HCT116 (cell line): Measurements from ENCODE around the gene SLC22A12. TPM values are rescaled to one million over a fixed set of nuclear protein-coding genes. Genes with fewer than 3 reads are reported as not detected.

Experiments used
- ATAC-seq: fragments of 200-7000 bp; cut with Tn5 transposase; 2 replicates; pipeline ENCODE4 v1.9.1; 2020; ENCODE audit warnings: mild to moderate bottlenecking, moderate library complexity
- BruUV-seq: library from RNA; stranded (reverse); fragments of 400-500 nt; replicated peaks from 2 replicates; lab custom pipeline; 2021; lab: Mats Ljungman, UMichigan
- CTCF ChIA-PET: fragments of 300-600 bp; sonication (Branson Sonifier 250); formaldehyde crosslinking; loops from one replicate; lab custom pipeline; 2021; ENCODE audit warnings: antibody characterized with exemption; lab: Charles Lee
- POLR2A ChIA-PET: fragments of 300-600, 350-600 bp; sonication (Branson Sonifier 250); formaldehyde crosslinking; loops from one replicate; lab custom pipeline; 2021; ENCODE audit warnings: antibody characterized with exemption; lab: Charles Lee
- RAD21 ChIA-PET, 2 experiments: fragments of 300-600 bp; sonication (Branson Sonifier 250); formaldehyde crosslinking; loops; one replicate each; lab custom pipeline; 2023; ENCODE audit warnings: low total read pairs in 2 of 2; ENCODE audit not compliant: uncharacterized antibody in 2 of 2, unreplicated experiment in 2 of 2, low non-redundant PET in 1 of 2; lab: Charles Lee
- DNase-seq: peaks from one replicate; pipeline ENCODE4 v3.0.0-alpha.2; 2010; ENCODE audit warnings: low read depth, low spot score
- H2AFZ ChIP-seq: fragments of 200-600 bp; shearing (Covaris generic), sonication (generic); 2 replicates; pipeline ENCODE4 v1.6.1; 2017; ENCODE audit warnings: low read depth, mixed run types, mixed read lengths, antibody characterized with exemption, low read length; ENCODE audit not compliant: poor library complexity, severe bottlenecking
- H3K27ac ChIP-seq: 2 replicates; pipeline ENCODE4 v1.5.1; 2012; ENCODE audit warnings: low read depth, low read length
- H3K27me3 ChIP-seq: fragments of 200-600 bp; sonication (generic); 2 replicates; pipeline ENCODE4 v1.6.1; 2016; ENCODE audit warnings: mixed run types, low read length, mixed read lengths; ENCODE audit not compliant: insufficient read depth
- H3K36me3 ChIP-seq, 2 experiments: fragments of 200-500 bp in 1 of 2; fragments of 200-600 bp in 1 of 2; sonication (Bioruptor generic) in 1 of 2; sonication (generic) in 1 of 2; 2 replicates each; pipeline versions ENCODE4 v1.5.1 to v1.6.1; 2014 to 2016; ENCODE audit warnings: low read length in 2 of 2, inconsistent platforms in 1 of 2, mixed read lengths in 1 of 2, mixed run types in 1 of 2; ENCODE audit not compliant: insufficient read depth in 2 of 2, control insufficient read depth in 1 of 2
- H3K4me1 ChIP-seq, 2 experiments: fragments of 200-600 bp in 1 of 2; sonication (generic) in 1 of 2; 2 replicates each; pipeline versions ENCODE4 v1.5.1 to v1.6.1; 2012 to 2017; ENCODE audit warnings: low read length in 2 of 2, inconsistent platforms in 1 of 2, mild to moderate bottlenecking in 1 of 2, mixed read lengths in 1 of 2, mixed run types in 1 of 2, moderate library complexity in 1 of 2; ENCODE audit not compliant: insufficient read depth in 2 of 2, control insufficient read depth in 1 of 2
- H3K4me2 ChIP-seq: fragments of 200-600 bp; sonication (generic); 2 replicates; pipeline ENCODE4 v1.6.1; 2017; ENCODE audit warnings: mixed run types, low read length, mixed read lengths
- H3K4me3 ChIP-seq, 2 experiments: fragments of 200-600 bp in 1 of 2; sonication (generic) in 1 of 2; replicated peaks in 1 of 2; 2 replicates each; pipeline ENCODE4 v1.5.1; 2011 to 2016; ENCODE audit warnings: low read length in 2 of 2, control low read depth in 1 of 2, low read depth in 1 of 2, mild to moderate bottlenecking in 1 of 2, mixed read lengths in 1 of 2, mixed run types in 1 of 2
- H3K79me2 ChIP-seq: fragments of 200-600 bp; sonication (generic); 2 replicates; pipeline ENCODE4 v1.6.1; 2017; ENCODE audit warnings: mild to moderate bottlenecking, mixed run types, low read length, moderate library complexity, mixed read lengths; ENCODE audit not compliant: insufficient read depth
- H3K9ac ChIP-seq: fragments of 200-600 bp; sonication (generic); 2 replicates; pipeline ENCODE4 v1.6.1; 2016; ENCODE audit warnings: low read length, mixed read lengths
- H3K9me2 ChIP-seq: fragments of 200-600 bp; sonication (generic), shearing (Covaris generic); 2 replicates; pipeline ENCODE4 v1.6.1; 2017; ENCODE audit warnings: mixed run types, mild to moderate bottlenecking, moderate library complexity; ENCODE audit not compliant: insufficient read depth
- H3K9me3 ChIP-seq, 2 experiments: fragments of 200-500 bp in 1 of 2; fragments of 200-600 bp in 1 of 2; sonication (Bioruptor generic) in 1 of 2; sonication (generic) in 1 of 2; 2 replicates each; pipeline ENCODE4 v1.6.1; 2014 to 2017; ENCODE audit warnings: low read length in 2 of 2, mixed read lengths in 2 of 2, inconsistent platforms in 1 of 2, low read depth in 1 of 2, mild to moderate bottlenecking in 1 of 2, mixed run types in 1 of 2, moderate library complexity in 1 of 2; ENCODE audit not compliant: control insufficient read depth in 1 of 2, insufficient read depth in 1 of 2
- H4K20me1 ChIP-seq: fragments of 200-600 bp; sonication (generic), shearing (Covaris generic); 2 replicates; pipeline ENCODE4 v1.6.1; 2017; ENCODE audit warnings: mixed run types, mild to moderate bottlenecking, moderate library complexity; ENCODE audit not compliant: insufficient read depth
- CBX3 ChIP-seq: IDR thresholded peaks from 2 replicates; pipeline ENCODE4 v1.6.1; 2012; ENCODE audit warnings: low read depth
- ELF1 ChIP-seq: IDR thresholded peaks from 2 replicates; pipeline ENCODE4 v1.6.1; 2012; ENCODE audit warnings: low read depth, borderline replicate concordance
- FOSL1 ChIP-seq: IDR thresholded peaks from 2 replicates; pipeline ENCODE4 v1.6.1; 2012; ENCODE audit warnings: low read depth
- JUND ChIP-seq: IDR thresholded peaks from 2 replicates; pipeline ENCODE4 v1.6.1; 2012
- MAX ChIP-seq: IDR thresholded peaks from 2 replicates; pipeline ENCODE4 v1.6.1; 2012
- POLR2A ChIP-seq: IDR thresholded peaks from 2 replicates; pipeline ENCODE4 v1.7.0; 2011; ENCODE audit warnings: borderline replicate concordance; ENCODE audit not compliant: insufficient read depth, insufficient read length; ENCODE audit errors: extremely low read depth
- POLR2AphosphoS5 ChIP-seq: IDR thresholded peaks from 2 replicates; pipeline ENCODE4 v1.6.1; 2011; ENCODE audit warnings: mild to moderate bottlenecking, low read depth, low read length, moderate library complexity
- SIN3A ChIP-seq: IDR thresholded peaks from 2 replicates; pipeline ENCODE4 v1.6.1; 2012; ENCODE audit warnings: low read depth
- SP1 ChIP-seq: IDR thresholded peaks from 2 replicates; pipeline ENCODE4 v1.6.1; 2012; ENCODE audit warnings: low read depth
- SRF ChIP-seq: IDR thresholded peaks from 2 replicates; pipeline ENCODE4 v1.6.1; 2012; ENCODE audit warnings: low read depth
- TCF7L2 ChIP-seq: IDR thresholded peaks from 2 replicates; pipeline ENCODE4 v1.7.0; 2011; ENCODE audit warnings: borderline replicate concordance, inconsistent platforms; ENCODE audit not compliant: insufficient read depth, insufficient read length; ENCODE audit errors: extremely low read depth
- YY1 ChIP-seq: IDR thresholded peaks from 2 replicates; pipeline ENCODE4 v1.6.1; 2011; ENCODE audit warnings: low read length, low read depth, moderate library complexity, mild to moderate bottlenecking; ENCODE audit not compliant: insufficient replicate concordance; ENCODE audit errors: extremely low read depth
- ZBTB33 ChIP-seq: IDR thresholded peaks from 2 replicates; pipeline ENCODE4 v1.6.1; 2011; ENCODE audit warnings: mild to moderate bottlenecking, low read length, moderate library complexity; ENCODE audit not compliant: insufficient replicate concordance; ENCODE audit errors: extremely low read depth
- ZFX ChIP-seq: fragments of 450-650 bp; IDR thresholded peaks from 2 replicates; pipeline ENCODE4 v1.6.1; 2017
- intact Hi-C: fragments of 100-400 bp; cut with micrococcal nuclease; formaldehyde crosslinking; loops from 2 replicates; pipeline ENCODE4 v1.10.0; 2022
- total RNA-seq: library from RNA; stranded (reverse); gene quantifications from one replicate; pipeline ENCODE4 v1.2.1, GENCODE V29; 2021; ENCODE audit not compliant: unreplicated experiment

The SLC22A12 gene
- total RNA-seq, 1 experiment from 2014 or later = not detected

- TF ChIP-seq ZFX = 0 out of 2 replicates have a peak, but pooled peaks have one; percentile 13
- no peak for TF ChIP-seq YY1
- BruUV-seq = no TSS peak
- H3K27me3 ChIP-seq = no peaks in the 10 kb centered on the region
- H3K9me2 ChIP-seq = no peaks in the 10 kb centered on the region
- ATAC-seq = peak; percentile 3; the same call in 1 of the 2 replicates
- no peak overlapping the region for H3K9ac ChIP-seq
- H4K20me1 ChIP-seq = no peaks in the 10 kb centered on the region
- H3K9me3 ChIP-seq = no peaks in the 10 kb centered on the region
- no peaks in the 10 kb centered on the region for H3K36me3 ChIP-seq
- peak overlapping the region; percentile 81 for H2AFZ ChIP-seq
- peak overlapping the region; percentile 65 for H3K4me2 ChIP-seq
- no peak for DNase-seq
- RAD21 ChIA-PET = no interaction called here
- no peak overlapping the region for H3K27ac ChIP-seq
- CTCF ChIA-PET = no interaction called here
- H3K79me2 ChIP-seq = no peaks in the 10 kb centered on the region
- intact Hi-C loops = no loop called here
- peak overlapping the region in 1 of 2 experiments; percentile 23; a peak in 1 of 4 replicates for H3K4me3 ChIP-seq
- POLR2A ChIA-PET = no interaction called here
- peaks cover 12 to 25% of the 10 kb centered on the region in 2 experiments for H3K4me1 ChIP-seq
Observed at GRCh38 chr11:64544616-64545296, 46.3 kb upstream of the SLC22A12 start.

- DNase-seq = peak; percentile 69
- CTCF ChIA-PET = no interaction called here
- Histone ChIP-seq H3K9me3 (no peaks in the 10 kb centered on the region), H3K4me3 (peak overlapping the region in 1 of 2 experiments; percentile 23; a peak in 1 of 4 replicates), H3K27me3 (no peaks in the 10 kb centered on the region), H4K20me1 (no peaks in the 10 kb centered on the region), H3K4me2 (peak overlapping the region; percentile 65), H2AFZ (peak overlapping the region; percentile 81), H3K9ac (peak overlapping the region; percentile 37), H3K4me1 (peaks cover 12 to 25% of the 10 kb centered on the region in 2 experiments), H3K9me2 (no peaks in the 10 kb centered on the region), H3K79me2 (no peaks in the 10 kb centered on the region), H3K36me3 (no peaks in the 10 kb centered on the region), H3K27ac (no peak overlapping the region)
- peak; percentile 92 for ATAC-seq
- RAD21 ChIA-PET = no interaction called here
- intact Hi-C loops = no loop called here
- no peak for TF ChIP-seq SIN3A
- peak; percentile 58 for TF ChIP-seq POLR2AphosphoS5
- peak; percentile 92; the same call in 1 of the 2 replicates for TF ChIP-seq CBX3
- TF ChIP-seq SP1 = peak; percentile 68
- no peak for TF ChIP-seq ZBTB33
- no peak for TF ChIP-seq SRF
- TF ChIP-seq ELF1 = no peak
- peak; percentile 81 for TF ChIP-seq JUND
- peak; percentile 87 for TF ChIP-seq MAX
- no peak for TF ChIP-seq POLR2A
- TF ChIP-seq FOSL1 = peak; percentile 81
- peak; percentile 88 for TF ChIP-seq TCF7L2
- no TSS peak for BruUV-seq
- POLR2A ChIA-PET = no interaction called here
Observed at GRCh38 chr11:64545619-64546018, 45.4 kb upstream of the SLC22A12 start.
